SU-DHL-6 (cell line): ENCODE data around the gene MYLK2.
"Not testable (repeated sequence)": the region's sequence is repeated elsewhere in the genome, so short reads cannot be mapped to it uniquely, and the experiment has no call there.

Experiments
- H2AFZ ChIP-seq: fragments of 200-600 bp; sonication (generic); 2 replicates; pipeline ENCODE4 v1.6.1; 2014; ENCODE audit warnings: low read depth, mild to moderate bottlenecking, moderate library complexity, mixed read lengths, antibody characterized with exemption, low read length; ENCODE audit not compliant: severe bottlenecking
- H3F3A ChIP-seq: fragments of 200-600 bp; shearing (Covaris generic); 2 replicates; pipeline ENCODE4 v1.6.0; 2016; ENCODE audit warnings: antibody characterized with exemption, mild to moderate bottlenecking; ENCODE audit not compliant: insufficient read depth
- H3K27ac ChIP-seq: fragments of 200-600 bp; sonication (generic); 2 replicates; pipeline ENCODE4 v1.5.1; 2016; ENCODE audit warnings: low read depth, mild to moderate bottlenecking, low read length, moderate library complexity, mixed read lengths
- H3K27me3 ChIP-seq: fragments of 200-600 bp; sonication (generic), shearing (Covaris generic); 2 replicates; pipeline ENCODE4 v1.6.0; 2014; ENCODE audit warnings: mild to moderate bottlenecking, low read length
- H3K36me3 ChIP-seq: fragments of 200-600 bp; sonication (generic); 2 replicates; pipeline ENCODE4 v1.6.1; 2014; ENCODE audit warnings: mild to moderate bottlenecking, low read length, mixed read lengths
- H3K4me2 ChIP-seq: fragments of 300-600, 200-600 bp; shearing (Covaris generic), sonication (generic); 2 replicates; pipeline ENCODE4 v1.6.0; 2014; ENCODE audit warnings: low read length, low read depth, mild to moderate bottlenecking; ENCODE audit not compliant: poor library complexity, severe bottlenecking
- H3K4me3 ChIP-seq: fragments of 200-600 bp; sonication (generic); 2 replicates; pipeline ENCODE4 v1.5.1; 2014; ENCODE audit warnings: antibody characterized with exemption, low read length, mild to moderate bottlenecking, mixed read lengths; ENCODE audit not compliant: insufficient read depth, poor library complexity, severe bottlenecking
- H3K79me2 ChIP-seq: fragments of 200-600 bp; sonication (generic); 2 replicates; pipeline ENCODE4 v1.6.1; 2014; ENCODE audit warnings: mild to moderate bottlenecking, low read length, moderate library complexity; ENCODE audit not compliant: insufficient read depth
- H3K9ac ChIP-seq: fragments of 200-600 bp; sonication (generic); 2 replicates; pipeline ENCODE4 v1.7.0; 2014; ENCODE audit warnings: mild to moderate bottlenecking, low read length
- H3K9me2 ChIP-seq: fragments of 200-600 bp; sonication (generic); replicated peaks from 2 replicates; pipeline ENCODE4 v1.6.1; 2014; ENCODE audit warnings: low read length; ENCODE audit not compliant: insufficient read depth
- H3K9me3 ChIP-seq: fragments of 200-600 bp; sonication (generic); 2 replicates; pipeline ENCODE4 v1.6.1; 2014; ENCODE audit warnings: low read length, mixed read lengths; ENCODE audit not compliant: insufficient read depth
- H4K20me1 ChIP-seq: fragments of 200-600 bp; sonication (generic); 2 replicates; pipeline ENCODE4 v1.6.1; 2014; ENCODE audit warnings: low read depth, mild to moderate bottlenecking, antibody characterized with exemption, low read length, moderate library complexity, mixed read lengths
- CTCF ChIP-seq: fragments of 200-600 bp; sonication (generic); IDR thresholded peaks from one replicate; pipeline ENCODE4 v1.5.1; 2017; ENCODE audit warnings: antibody characterized with exemption, mild to moderate bottlenecking, low read length, moderate library complexity; ENCODE audit not compliant: insufficient read depth, poor library complexity, severe bottlenecking
- EZH2phosphoT487 ChIP-seq: fragments of 200-600 bp; sonication (generic), shearing (Covaris generic); conservative IDR thresholded peaks from 2 replicates; pipeline ENCODE4 v1.6.1; 2018; ENCODE audit warnings: mild to moderate bottlenecking, antibody characterized with exemption, low read length, moderate library complexity, mixed read lengths

Gene MYLK2

GRCh38 chr20:31826074-31826473 lies 6.9 kb downstream of the MYLK2 start:
- H3K9me2 ChIP-seq = no peaks in the 10 kb centered on the region

GRCh38 chr20:31827059-31827458 lies 7.9 kb downstream of the MYLK2 start:
- no peaks in the 10 kb centered on the region for H3K9me2 ChIP-seq
- no peaks in the 10 kb centered on the region for H3K79me2 ChIP-seq
- no peaks in the 10 kb centered on the region for H3K9me3 ChIP-seq
- no peak for TF ChIP-seq EZH2phosphoT487
- TF ChIP-seq CTCF = no peak
- H3K4me3 ChIP-seq = no peak overlapping the region
- no peaks in the 10 kb centered on the region for H3F3A ChIP-seq
- no peaks in the 10 kb centered on the region for H4K20me1 ChIP-seq
- no peaks in the 10 kb centered on the region for H3K27me3 ChIP-seq
- H3K9ac ChIP-seq = no peak overlapping the region
- H3K36me3 ChIP-seq = no peaks in the 10 kb centered on the region
- no peak overlapping the region for H2AFZ ChIP-seq
- no peak overlapping the region for H3K27ac ChIP-seq
- H3K4me2 ChIP-seq = no peak overlapping the region

More at GRCh38 chr20:31826074-31826473, 6.9 kb downstream of the MYLK2 start:
- H4K20me1 ChIP-seq = no peaks in the 10 kb centered on the region
- no peak overlapping the region for H3K4me2 ChIP-seq
- no peak overlapping the region for H2AFZ ChIP-seq
- H3K9me3 ChIP-seq = no peaks in the 10 kb centered on the region
- H3K9ac ChIP-seq = no peak overlapping the region
- TF ChIP-seq CTCF (no peak), EZH2phosphoT487 (no peak)
- no peaks in the 10 kb centered on the region for H3K36me3 ChIP-seq
- H3K79me2 ChIP-seq = no peaks in the 10 kb centered on the region
- H3K27me3 ChIP-seq = no peaks in the 10 kb centered on the region
- H3K27ac ChIP-seq = no peak overlapping the region
- H3F3A ChIP-seq = no peaks in the 10 kb centered on the region
- no peak overlapping the region for H3K4me3 ChIP-seq

- not testable (repeated sequence) for H3K9ac ChIP-seq, H3K4me3 ChIP-seq
Observed at GRCh38 chr20:31828016-31828415, 8.9 kb downstream of the MYLK2 start.

GRCh38 chr20:31829731-31830130 lies 10.6 kb downstream of the MYLK2 start:
- Histone ChIP-seq H4K20me1 (no peaks in the 10 kb centered on the region), H3K9me2 (no peaks in the 10 kb centered on the region), H3K9ac (no peak overlapping the region), H3K27ac (no peak overlapping the region), H2AFZ (no peak overlapping the region), H3K4me3 (no peak overlapping the region), H3K4me2 (no peak overlapping the region), H3F3A (no peaks in the 10 kb centered on the region), H3K79me2 (no peaks in the 10 kb centered on the region), H3K27me3 (no peaks in the 10 kb centered on the region), H3K9me3 (no peaks in the 10 kb centered on the region), H3K36me3 (no peaks in the 10 kb centered on the region)
- TF ChIP-seq EZH2phosphoT487 (no peak), CTCF (no peak)

More at GRCh38 chr20:31828016-31828415, 8.9 kb downstream of the MYLK2 start:
- not testable (repeated sequence) for H3F3A ChIP-seq, H4K20me1 ChIP-seq, H3K4me2 ChIP-seq, H3K9me2 ChIP-seq, H2AFZ ChIP-seq, H3K79me2 ChIP-seq, H3K27ac ChIP-seq, H3K36me3 ChIP-seq, H3K9me3 ChIP-seq, H3K27me3 ChIP-seq
